Fibroblast of lung (primary cell): ENCODE data around the gene GLYATL3. TPM values are rescaled to one million over a fixed set of nuclear protein-coding genes. Genes with fewer than 3 reads are reported as not detected.

ENCODE experiments used
- DNase-seq, 2 donors: peaks; one replicate each; pipeline versions ENCODE4 v3.0.0 to v3.0.0-alpha.2; 2010; ENCODE audit warnings: low read depth in 2 of 2
- H2AFZ ChIP-seq: 2 replicates; pipeline ENCODE4 v1.5.1; 2012; ENCODE audit warnings: low read length, control low read depth, inconsistent platforms
- H3K27ac ChIP-seq: 2 replicates; pipeline ENCODE4 v1.5.1; 2011; ENCODE audit warnings: low read length, control low read depth; ENCODE audit not compliant: insufficient read depth
- H3K27me3 ChIP-seq: 2 replicates; pipeline ENCODE4 v1.5.1; 2011; ENCODE audit warnings: mild to moderate bottlenecking, low read length; ENCODE audit not compliant: control insufficient read depth, insufficient read depth
- H3K36me3 ChIP-seq: 2 replicates; pipeline ENCODE4 v1.5.1; 2011; ENCODE audit warnings: low read length; ENCODE audit not compliant: control insufficient read depth, insufficient read depth
- H3K4me1 ChIP-seq: 2 replicates; pipeline ENCODE4 v1.5.1; 2011; ENCODE audit warnings: low read length; ENCODE audit not compliant: control insufficient read depth, insufficient read depth; ENCODE audit errors: extremely low read depth
- H3K4me2 ChIP-seq: 2 replicates; pipeline ENCODE4 v1.5.1; 2011; ENCODE audit warnings: low read length, control low read depth; ENCODE audit not compliant: insufficient read depth; ENCODE audit errors: extremely low read depth
- H3K4me3 ChIP-seq, 4 experiments: fragments of 200-600 bp in 1 of 4; sonication (generic) in 1 of 4; replicated peaks in 1 of 4; 2 replicates each; pipeline ENCODE4 v1.5.1; 2011 to 2016; ENCODE audit warnings: low read length in 4 of 4, low read depth in 3 of 4, mild to moderate bottlenecking in 3 of 4, control low read depth in 2 of 4, inconsistent platforms in 1 of 4, mixed read lengths in 1 of 4; ENCODE audit not compliant: insufficient read depth in 1 of 4; ENCODE audit errors: control extremely low read depth in 1 of 4
- H3K79me2 ChIP-seq: 2 replicates; pipeline ENCODE4 v1.5.1; 2012; ENCODE audit warnings: mild to moderate bottlenecking, low read length, inconsistent platforms; ENCODE audit not compliant: control insufficient read depth, insufficient read depth
- H3K9ac ChIP-seq: 2 replicates; pipeline ENCODE4 v1.5.1; 2011; ENCODE audit warnings: mild to moderate bottlenecking, low read length, control low read depth; ENCODE audit not compliant: insufficient read depth
- H3K9me3 ChIP-seq: 2 replicates; pipeline ENCODE4 v1.5.1; 2012; ENCODE audit warnings: low read depth, low read length; ENCODE audit not compliant: control insufficient read depth, insufficient read depth
- H4K20me1 ChIP-seq: 2 replicates; pipeline ENCODE4 v1.5.1; 2011; ENCODE audit warnings: low read length; ENCODE audit not compliant: control insufficient read depth, insufficient read depth; ENCODE audit errors: extremely low read depth
- EZH2 ChIP-seq: IDR thresholded peaks from 2 replicates; pipeline ENCODE4 v1.5.1; 2012; ENCODE audit warnings: low read length, control low read depth, mild to moderate bottlenecking; ENCODE audit errors: missing control alignments
- polyA plus RNA-seq, 2 donors: library from polyadenylated mRNA; depleted of rRNA in 1 of 2; stranded (reverse) in 1 of 2; unstranded in 1 of 2; fragments of >200 nt; gene quantifications; 2 replicates each; pipeline ENCODE4 v1.2.1, GENCODE V29; 2011 to 2012; ENCODE audit warnings: missing spikeins in 1 of 2
- total RNA-seq: library from RNA; depleted of rRNA; stranded (reverse); fragments of >200 nt; gene quantifications from 2 replicates; pipeline ENCODE4 v1.2.1, GENCODE V29; 2014
- TF ChIP-seq, protein P1 (sequence below), 2 donors: IDR thresholded peaks in 1 of 2; conservative IDR thresholded peaks in 1 of 2; 1 replicate in 1 of 2; 2 replicates in 1 of 2; pipeline ENCODE4 v1.5.1; 2011 to 2012; ENCODE audit warnings: low read length in 2 of 2, control low read depth in 1 of 2, inconsistent platforms in 1 of 2, low read depth in 1 of 2, mild to moderate bottlenecking in 1 of 2

Gene GLYATL3
- total and polyA plus RNA-seq, 2 donors (not counting 1 experiment from before 2014, with no cell fraction given) = not detected

GRCh38 chr6:49539102-49539501 is 39.4 kb downstream of the GLYATL3 start:
- Histone ChIP-seq H4K20me1 (no peaks in the 10 kb centered on the region), H2AFZ (no peak overlapping the region), H3K4me3 (no peak overlapping the region), H3K27me3 (no peaks in the 10 kb centered on the region), H3K4me1 (no peaks in the 10 kb centered on the region), H3K36me3 (no peaks in the 10 kb centered on the region), H3K4me2 (no peak overlapping the region), H3K9me3 (no peaks in the 10 kb centered on the region), H3K79me2 (no peaks in the 10 kb centered on the region), H3K9ac (no peak overlapping the region), H3K27ac (no peak overlapping the region)
- TF ChIP-seq EZH2 = no peak
- TF ChIP-seq, protein P1, sequence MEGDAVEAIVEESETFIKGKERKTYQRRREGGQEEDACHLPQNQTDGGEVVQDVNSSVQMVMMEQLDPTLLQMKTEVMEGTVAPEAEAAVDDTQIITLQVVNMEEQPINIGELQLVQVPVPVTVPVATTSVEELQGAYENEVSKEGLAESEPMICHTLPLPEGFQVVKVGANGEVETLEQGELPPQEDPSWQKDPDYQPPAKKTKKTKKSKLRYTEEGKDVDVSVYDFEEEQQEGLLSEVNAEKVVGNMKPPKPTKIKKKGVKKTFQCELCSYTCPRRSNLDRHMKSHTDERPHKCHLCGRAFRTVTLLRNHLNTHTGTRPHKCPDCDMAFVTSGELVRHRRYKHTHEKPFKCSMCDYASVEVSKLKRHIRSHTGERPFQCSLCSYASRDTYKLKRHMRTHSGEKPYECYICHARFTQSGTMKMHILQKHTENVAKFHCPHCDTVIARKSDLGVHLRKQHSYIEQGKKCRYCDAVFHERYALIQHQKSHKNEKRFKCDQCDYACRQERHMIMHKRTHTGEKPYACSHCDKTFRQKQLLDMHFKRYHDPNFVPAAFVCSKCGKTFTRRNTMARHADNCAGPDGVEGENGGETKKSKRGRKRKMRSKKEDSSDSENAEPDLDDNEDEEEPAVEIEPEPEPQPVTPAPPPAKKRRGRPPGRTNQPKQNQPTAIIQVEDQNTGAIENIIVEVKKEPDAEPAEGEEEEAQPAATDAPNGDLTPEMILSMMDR (conservative IDR thresholded peaks at IDR 0.05 in 1 of 2, IDR thresholded peaks at IDR 0.05 in 1 of 2; ENCODE audit: low read depth in 1 of 2, low read length in 2 of 2) = no peak
- DNase-seq = no peak

- no peak overlapping the region for H3K27ac ChIP-seq
- no peaks in the 10 kb centered on the region for H3K79me2 ChIP-seq
- H3K4me3 ChIP-seq = no peak overlapping the region
- H3K27me3 ChIP-seq = no peaks in the 10 kb centered on the region
- TF ChIP-seq, protein P1 (conservative IDR thresholded peaks at IDR 0.05 in 1 of 2, IDR thresholded peaks at IDR 0.05 in 1 of 2; ENCODE audit: low read depth in 1 of 2, low read length in 2 of 2) = no peak
- TF ChIP-seq EZH2 = no peak
- DNase-seq = peak in 1 of 2 donors; percentile 24
- no peaks in the 10 kb centered on the region for H4K20me1 ChIP-seq
- H3K36me3 ChIP-seq = no peaks in the 10 kb centered on the region
- H3K4me1 ChIP-seq = no peaks in the 10 kb centered on the region
- H3K9ac ChIP-seq = no peak overlapping the region
- no peaks in the 10 kb centered on the region for H3K9me3 ChIP-seq
- H3K4me2 ChIP-seq = no peak overlapping the region
- no peak overlapping the region for H2AFZ ChIP-seq
These were observed 40.9 kb downstream of the GLYATL3 start for GRCh38 chr6:49540614-49541013.

DNA sequence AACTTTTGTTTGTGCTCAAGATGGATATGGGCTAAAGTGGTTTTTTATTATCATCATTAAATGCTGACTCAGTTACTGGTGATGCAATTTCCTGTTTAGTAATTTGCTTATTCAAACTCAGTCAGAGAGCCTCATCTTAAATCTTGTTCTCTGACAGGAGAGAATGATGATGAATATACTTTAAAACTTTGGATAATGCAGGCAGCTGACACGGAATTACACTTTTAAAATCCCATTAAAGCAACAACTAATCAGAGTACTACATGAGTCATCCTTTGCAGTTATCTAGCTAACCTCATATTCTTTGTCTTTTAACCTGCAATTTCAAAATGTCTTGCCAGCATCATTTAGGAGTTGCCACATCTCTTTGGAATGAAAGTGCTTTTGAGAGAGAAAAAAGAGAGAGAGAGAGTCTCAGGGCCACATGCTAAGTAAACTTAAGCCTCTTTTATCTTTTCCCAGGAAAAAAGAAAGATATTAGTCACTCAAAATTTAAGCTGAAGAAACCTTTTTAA is 41.5 kb downstream of the GLYATL3 start:
- Histone ChIP-seq H3K79me2 (no peaks in the 10 kb centered on the region), H3K4me3 (no peak overlapping the region), H3K36me3 (no peaks in the 10 kb centered on the region), H4K20me1 (no peaks in the 10 kb centered on the region), H2AFZ (no peak overlapping the region), H3K27me3 (no peaks in the 10 kb centered on the region), H3K4me2 (no peak overlapping the region), H3K4me1 (no peaks in the 10 kb centered on the region), H3K9me3 (no peaks in the 10 kb centered on the region), H3K9ac (no peak overlapping the region), H3K27ac (no peak overlapping the region)
- TF ChIP-seq, protein P1 (conservative IDR thresholded peaks at IDR 0.05 in 1 of 2, IDR thresholded peaks at IDR 0.05 in 1 of 2; ENCODE audit: low read depth in 1 of 2, low read length in 2 of 2) = no peak
- TF ChIP-seq EZH2 = no peak
- DNase-seq = peak; percentile 80 to 93
